ENCODE measurements around the gene GRM4. TPM values are rescaled to one million over a fixed set of nuclear protein-coding genes. Genes with fewer than 3 reads are reported as not detected.
"Not testable (repeated sequence)": the region's sequence is repeated elsewhere in the genome, so short reads cannot be mapped to it uniquely, and the experiment has no call there.

GRM4 gene
- total RNA-seq, 1 donor from 2014 or later = not detected

- ATAC-seq = no peak
These were observed 84.5 kb downstream of the GRM4 start for GRCh38 chr6:34061348-34061747.

GRCh38 chr6:34059914-34060313 is 86.0 kb downstream of the GRM4 start:
- no peak for ATAC-seq

DNA sequence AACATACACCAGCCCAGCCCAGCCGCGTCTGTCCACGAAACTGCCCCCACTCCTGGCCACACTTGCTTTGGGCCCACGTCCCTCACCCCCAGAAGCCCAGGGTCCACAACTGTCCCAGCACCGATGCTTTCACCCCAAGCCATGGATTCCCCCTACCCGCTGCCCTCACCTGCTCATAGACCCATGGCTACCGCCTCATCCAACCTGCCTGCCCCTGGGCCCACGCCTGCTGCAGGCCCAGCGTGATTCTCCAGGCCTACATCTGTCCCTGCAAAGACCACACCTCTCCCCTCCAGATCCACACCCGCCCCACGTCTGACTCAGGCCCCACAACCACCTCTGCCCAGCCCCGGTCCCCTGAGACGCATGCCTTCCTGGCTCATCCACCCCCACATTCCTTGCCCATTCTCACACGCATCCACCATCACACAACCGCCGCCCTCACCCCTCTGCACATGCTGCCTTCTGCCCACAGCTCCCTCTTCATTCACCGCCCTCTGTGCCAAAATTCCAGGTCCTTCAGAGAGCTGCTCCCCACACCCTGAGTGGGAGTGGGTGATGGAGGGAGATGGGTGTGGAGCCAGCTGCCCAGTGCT is 86.7 kb downstream of the GRM4 start:
- no peak for ATAC-seq

- no peak for ATAC-seq
These were observed 88.1 kb downstream of the GRM4 start for GRCh38 chr6:34057790-34058189.

- no peak for ATAC-seq
These were observed 88.7 kb downstream of the GRM4 start for GRCh38 chr6:34057191-34057590.

- peak; percentile 78 for ATAC-seq
These were observed 89.4 kb downstream of the GRM4 start for GRCh38 chr6:34056305-34057108.

GRCh38 chr6:34055223-34055933 is 90.5 kb downstream of the GRM4 start:
- ATAC-seq = no peak

DNA sequence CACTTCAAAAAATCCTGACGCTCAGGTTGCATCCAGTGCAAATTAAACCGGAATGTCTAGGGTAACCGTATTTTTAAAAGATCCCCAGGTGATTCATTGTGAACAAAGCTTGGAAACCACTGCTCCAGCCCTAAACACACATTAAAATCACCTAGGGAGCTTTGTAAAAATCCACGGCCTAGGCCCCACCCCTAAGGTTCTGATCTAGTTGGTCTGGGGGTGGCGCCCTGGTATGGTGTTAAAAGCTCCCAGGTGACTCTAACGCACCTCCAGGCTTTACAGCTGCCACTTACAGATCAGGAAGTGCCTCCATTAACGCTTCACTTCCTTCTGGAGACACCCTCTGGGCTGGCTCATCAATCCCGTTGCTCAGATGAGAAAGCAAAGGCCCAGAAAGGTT is 92.2 kb downstream of the GRM4 start:
- peak; percentile 89 for ATAC-seq

GRCh38 chr6:34052918-34053608 is 92.8 kb downstream of the GRM4 start:
- ATAC-seq = peak; percentile 1

GRCh38 chr6:34052071-34052825 is 93.6 kb downstream of the GRM4 start:
- ATAC-seq = no peak

- no peak for ATAC-seq
These were observed 94.5 kb downstream of the GRM4 start for GRCh38 chr6:34051331-34051919.

DNA sequence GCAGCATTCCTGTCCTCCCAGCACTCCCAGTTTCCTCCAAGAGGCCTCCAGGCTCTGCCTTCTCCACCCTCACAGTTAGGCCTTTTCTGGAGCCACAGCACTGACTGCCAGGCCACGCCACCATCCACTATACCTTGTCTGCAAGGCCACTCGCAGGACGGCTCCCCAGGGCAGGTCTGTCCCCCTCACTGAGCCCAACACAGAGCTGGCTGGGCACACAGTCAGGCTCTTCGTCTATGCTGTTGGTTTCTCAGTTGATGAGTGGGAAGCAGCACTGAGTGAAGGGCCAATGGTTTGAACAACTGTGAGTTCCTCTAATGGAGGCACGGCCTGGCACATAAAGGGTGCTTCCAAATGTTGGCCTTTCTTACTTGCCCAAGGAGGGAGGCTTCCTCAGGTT is 95.2 kb downstream of the GRM4 start:
- no peak for ATAC-seq

DNA sequence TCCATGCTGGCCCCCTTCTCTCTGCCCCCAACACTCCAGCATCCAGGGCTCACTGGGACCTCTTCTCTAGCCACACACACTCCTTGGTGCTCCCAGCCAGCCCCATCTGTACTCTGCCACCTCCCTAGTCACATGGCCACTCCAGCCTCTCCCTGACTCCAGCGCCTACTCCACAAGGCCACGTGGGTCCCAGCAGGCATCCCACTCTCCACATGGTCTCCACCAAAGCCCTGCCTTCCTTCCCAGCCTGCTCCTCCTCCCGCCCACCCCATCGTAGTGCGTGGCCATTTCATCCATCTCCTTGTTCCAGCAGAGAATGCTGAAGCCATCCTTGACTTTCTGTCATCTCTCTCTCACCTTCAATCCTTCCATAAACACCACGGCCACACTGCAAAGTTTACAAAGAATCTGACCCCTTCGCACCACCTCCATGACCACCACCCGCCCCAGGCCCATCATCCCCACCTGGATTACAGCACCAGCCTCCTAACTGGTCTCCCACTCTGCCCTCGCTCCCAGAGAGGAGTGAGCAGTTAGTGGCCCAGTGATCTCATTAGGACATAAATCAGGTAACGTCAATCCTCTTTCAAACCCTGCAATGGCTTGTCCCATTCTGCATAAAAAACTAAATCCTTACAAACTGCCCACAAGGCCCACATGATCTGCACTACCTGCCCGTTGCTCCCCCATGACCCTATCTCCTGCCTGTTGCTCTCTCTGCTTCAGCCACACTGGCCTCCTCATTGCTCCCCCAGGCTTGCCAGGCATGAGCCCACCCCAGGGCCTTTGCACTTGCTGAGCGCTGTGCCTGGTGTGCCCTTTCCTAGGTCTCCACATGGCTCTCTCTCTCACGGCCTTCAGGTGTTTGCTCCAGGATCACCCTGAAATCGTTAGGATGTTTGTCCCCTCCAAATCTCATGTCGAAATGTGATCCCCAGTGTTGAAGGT is 96.2 kb downstream of the GRM4 start:
- no peak for ATAC-seq

DNA sequence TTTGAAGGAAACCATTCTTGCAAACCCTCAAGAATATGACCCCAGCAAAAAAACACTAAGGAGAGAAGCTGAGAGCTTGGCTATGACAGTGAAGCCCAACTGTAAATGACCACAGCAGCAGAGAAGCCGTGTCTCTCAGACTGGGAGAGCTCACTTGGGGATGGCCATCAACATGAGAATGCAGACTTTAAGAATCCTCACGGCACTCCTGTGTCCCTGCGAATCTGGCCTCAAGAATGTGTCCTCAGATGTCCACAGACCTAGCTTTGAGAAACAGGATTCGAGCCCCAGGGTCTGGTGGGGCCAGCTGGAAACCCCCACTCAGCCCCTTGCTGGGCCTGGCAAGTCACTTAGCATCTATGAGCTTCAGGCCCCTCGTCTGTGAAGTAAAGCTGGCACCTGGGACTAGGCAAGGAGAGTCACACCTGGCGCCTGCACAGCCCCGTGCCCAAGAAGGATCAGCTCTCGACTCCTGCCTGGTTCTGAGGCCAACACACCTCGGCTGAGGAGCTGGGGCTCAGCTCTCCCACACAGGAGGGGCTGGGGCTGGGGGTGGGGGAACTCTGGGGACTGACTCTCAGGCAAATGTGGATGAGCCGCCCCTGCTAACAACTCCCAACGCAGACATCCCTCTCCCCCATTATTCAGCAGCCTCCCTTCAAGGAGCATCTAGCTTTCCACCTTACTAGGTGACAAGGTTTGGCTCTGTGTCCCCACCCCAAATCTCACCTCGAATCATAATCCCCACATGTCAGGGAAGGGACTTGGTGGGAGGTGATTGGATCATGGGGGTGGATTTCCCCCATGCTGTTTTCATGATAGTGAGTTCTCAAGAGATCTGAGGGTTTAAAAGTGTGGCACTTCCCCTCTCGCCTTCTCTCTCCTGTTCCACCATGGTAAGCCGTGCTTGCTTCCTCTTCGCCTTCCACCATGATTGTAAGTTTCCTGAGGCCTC is 97.7 kb downstream of the GRM4 start:
- ATAC-seq = no peak

- ATAC-seq = no peak
These were observed 99.3 kb downstream of the GRM4 start for GRCh38 chr6:34046617-34047016.

DNA sequence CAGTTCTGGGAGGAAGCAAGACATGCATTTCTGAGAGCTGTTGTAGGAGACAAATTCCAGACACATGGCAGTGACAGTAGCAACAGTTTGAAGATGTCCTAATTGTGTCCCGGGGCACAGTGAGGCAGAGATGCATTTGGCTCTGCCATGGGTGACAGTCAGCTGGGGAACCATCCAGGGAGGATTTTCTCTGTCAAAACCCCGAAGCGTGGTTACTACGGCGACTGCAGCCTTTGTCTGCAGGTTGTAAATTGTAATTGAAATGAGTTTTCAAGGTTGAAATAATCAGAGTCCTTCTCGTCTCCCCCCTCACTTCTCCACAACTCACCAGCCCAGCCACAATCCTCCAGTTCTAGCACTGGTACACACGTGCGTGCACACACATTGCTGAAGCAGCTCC is 100.1 kb downstream of the GRM4 start:
- ATAC-seq = no peak

- ATAC-seq = no peak
These were observed 100.8 kb downstream of the GRM4 start for GRCh38 chr6:34044945-34045595.

DNA sequence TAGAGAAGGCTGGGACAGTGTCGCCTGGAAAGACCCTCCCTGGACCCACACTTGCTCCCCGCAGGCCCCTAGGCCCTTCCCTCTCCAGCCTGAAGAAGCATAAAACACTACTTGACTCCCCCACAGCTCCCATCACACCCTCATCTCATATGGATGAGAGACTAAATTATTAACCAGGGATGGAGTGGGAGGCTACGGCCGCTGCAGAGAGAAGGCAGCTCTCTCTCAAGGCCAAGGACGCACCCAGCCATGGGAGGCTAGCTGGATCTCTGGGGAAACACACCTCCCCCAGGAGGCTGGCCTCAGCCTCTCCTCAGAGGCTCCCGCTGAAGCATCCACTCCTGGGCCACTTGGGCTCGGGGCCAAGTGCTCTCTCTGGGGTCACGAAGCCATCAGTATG is 102.5 kb downstream of the GRM4 start:
- no peak for ATAC-seq

DNA sequence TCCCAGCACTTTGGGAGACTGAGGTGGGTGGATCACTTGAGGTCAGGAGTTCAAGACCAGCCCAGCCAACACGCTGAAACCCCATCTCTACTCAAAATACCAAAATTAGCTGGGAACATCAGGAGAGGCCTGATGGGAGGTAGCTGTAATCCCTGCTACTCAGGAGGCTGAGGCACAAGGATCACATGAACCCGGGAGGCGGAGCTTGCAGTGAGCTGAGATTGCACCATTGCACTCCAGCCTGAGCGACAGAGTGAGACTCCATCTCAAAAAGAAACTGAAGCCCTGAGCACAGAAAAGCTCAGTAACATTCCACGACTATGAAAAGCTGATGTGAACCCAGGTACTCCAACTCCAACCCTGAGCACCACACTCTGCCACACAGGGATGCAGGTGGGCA is 103.9 kb downstream of the GRM4 start:
- not testable (repeated sequence) for ATAC-seq
